ENCODE data around the gene TLCD3B. TPM values are rescaled to one million over a fixed set of nuclear protein-coding genes. Genes with fewer than 3 reads are reported as not detected.

TLCD3B gene
- total RNA-seq, 1 donor = not detected

DNA sequence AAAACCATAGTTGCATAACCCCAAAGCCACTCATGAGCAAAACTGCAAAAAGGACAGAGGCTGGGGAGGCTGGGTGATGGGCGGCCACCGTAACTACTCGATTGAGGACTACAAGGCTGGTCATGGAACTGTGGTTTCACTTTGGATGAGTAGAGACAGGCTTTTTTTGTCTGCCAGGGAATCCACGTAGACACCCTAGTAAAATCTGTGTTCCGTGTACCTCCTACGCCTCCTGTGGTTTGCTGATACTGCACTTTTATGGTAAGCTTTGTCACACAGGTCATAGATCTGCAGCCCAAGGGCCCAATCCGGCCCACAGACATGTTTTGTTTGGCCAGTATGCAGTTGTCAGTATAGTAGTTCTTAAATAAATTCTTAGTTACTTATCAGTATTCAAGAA lies 2.2 kb upstream of the TLCD3B start:
- DNase-seq (ENCODE audit: low read depth) = no peak
- TF ChIP-seq, protein P1, sequence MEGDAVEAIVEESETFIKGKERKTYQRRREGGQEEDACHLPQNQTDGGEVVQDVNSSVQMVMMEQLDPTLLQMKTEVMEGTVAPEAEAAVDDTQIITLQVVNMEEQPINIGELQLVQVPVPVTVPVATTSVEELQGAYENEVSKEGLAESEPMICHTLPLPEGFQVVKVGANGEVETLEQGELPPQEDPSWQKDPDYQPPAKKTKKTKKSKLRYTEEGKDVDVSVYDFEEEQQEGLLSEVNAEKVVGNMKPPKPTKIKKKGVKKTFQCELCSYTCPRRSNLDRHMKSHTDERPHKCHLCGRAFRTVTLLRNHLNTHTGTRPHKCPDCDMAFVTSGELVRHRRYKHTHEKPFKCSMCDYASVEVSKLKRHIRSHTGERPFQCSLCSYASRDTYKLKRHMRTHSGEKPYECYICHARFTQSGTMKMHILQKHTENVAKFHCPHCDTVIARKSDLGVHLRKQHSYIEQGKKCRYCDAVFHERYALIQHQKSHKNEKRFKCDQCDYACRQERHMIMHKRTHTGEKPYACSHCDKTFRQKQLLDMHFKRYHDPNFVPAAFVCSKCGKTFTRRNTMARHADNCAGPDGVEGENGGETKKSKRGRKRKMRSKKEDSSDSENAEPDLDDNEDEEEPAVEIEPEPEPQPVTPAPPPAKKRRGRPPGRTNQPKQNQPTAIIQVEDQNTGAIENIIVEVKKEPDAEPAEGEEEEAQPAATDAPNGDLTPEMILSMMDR (IDR thresholded peaks at IDR 0.05; ENCODE audit: insufficient read depth, low read depth, low read length) = no peak
- H3K4me3 ChIP-seq (ENCODE audit: low read depth, low read length) = no peak overlapping the region

DNA sequence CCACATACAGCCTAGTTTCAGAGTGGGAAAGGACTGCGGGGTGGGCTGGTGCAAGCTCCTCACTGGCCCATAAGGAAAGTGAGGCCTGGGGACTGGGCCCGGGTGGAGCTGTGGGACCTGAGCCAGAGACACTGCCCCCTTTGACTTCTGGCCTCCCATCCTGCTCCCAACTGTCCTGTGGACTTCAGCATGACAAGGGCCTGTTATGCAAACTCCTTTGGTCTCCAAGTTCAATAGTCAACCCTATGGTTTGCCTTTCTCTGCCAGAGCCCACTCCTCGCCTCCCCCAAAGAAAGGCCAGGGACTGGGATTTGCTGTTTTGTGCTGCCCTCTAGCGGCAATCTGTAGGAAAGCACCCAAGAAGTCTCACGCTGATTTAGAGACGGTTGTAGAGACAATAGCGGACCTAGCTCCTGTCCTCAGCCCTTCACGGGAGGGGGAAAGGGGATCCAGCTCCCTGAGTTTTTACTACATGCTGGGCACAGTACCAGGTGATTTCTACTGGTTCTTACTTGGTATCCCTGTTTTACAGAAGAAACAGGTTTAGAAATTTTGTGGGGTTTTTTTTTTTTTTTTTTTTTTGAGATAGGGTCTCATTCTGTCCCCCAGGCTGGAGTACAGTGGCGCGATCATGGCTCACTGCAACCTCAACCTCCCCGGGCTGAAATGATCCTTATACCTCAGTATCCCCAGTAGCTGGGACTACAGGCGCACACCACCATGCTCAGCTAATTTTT lies 1.2 kb upstream of the TLCD3B start:
- H3K4me3 ChIP-seq (ENCODE audit: low read depth, low read length) = no peak overlapping the region
- TF ChIP-seq, protein P1 (IDR thresholded peaks at IDR 0.05; ENCODE audit: insufficient read depth, low read depth, low read length) = peak; percentile 87
- peak; percentile 67 for DNase-seq (ENCODE audit: low read depth)

DNA sequence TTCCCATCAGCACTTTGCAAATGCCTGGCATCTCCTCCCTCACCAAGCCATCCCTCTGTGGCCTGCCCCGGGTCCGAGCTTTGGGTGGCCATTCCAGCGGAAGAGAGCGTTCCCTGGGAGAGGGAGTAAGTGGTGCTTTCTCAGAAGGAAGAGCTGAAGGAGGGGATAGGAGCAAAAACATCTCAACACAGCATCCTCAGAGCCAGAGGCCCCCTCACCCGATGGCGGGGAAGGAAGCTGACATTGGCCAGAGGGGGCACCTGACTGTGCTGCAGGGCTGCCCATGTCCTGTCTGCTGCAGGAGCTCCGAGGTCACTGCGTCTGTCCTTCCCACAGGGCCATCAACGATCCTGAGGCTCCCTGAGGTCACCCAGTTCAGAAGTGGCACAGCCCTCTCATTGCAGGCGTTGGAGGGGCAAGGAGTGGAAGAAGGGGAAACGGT lies 427 bp upstream of the TLCD3B start:
- no peak overlapping the region for H3K4me3 ChIP-seq (ENCODE audit: low read depth, low read length)
- TF ChIP-seq, protein P1 (IDR thresholded peaks at IDR 0.05; ENCODE audit: insufficient read depth, low read depth, low read length) = no peak
- DNase-seq (ENCODE audit: low read depth) = no peak

DNA sequence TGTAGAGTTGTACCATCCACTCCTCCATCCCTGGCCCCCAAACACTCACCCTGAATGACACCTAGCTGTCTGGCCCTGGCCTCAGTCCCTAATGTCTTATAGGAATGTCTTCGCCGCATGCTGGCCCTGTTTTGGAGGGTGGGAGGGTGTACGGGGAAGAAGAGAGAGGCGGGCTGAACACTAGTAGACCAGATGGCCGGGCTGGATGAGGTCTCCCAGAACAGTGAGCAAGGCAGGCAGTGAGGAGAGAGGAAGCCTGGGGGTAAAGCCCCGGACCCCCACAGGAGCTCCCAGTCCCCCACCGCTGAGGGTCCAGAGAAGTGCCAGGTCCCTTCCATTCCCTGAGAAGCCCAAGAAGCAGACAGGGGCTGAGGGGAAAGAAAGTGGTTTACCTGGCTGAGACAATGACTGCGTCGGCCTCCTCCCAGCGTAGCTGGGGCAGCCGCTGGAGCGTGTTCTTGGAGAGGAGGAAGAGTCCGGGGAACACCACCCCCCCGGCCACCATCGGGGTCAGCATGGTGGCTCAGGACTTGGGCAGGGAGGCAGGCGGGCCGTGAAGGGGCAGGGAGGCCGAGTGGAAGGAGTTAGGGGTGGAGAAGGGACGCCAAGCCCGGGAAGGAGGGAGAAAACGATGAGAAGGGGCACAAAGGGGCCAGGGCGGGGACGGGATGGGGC lies 923 bp downstream of the TLCD3B start:
- H3K4me3 ChIP-seq (ENCODE audit: low read depth, low read length) = no peak overlapping the region
- DNase-seq (ENCODE audit: low read depth) = no peak
- TF ChIP-seq, protein P1 (IDR thresholded peaks at IDR 0.05; ENCODE audit: insufficient read depth, low read depth, low read length) = no peak

DNA sequence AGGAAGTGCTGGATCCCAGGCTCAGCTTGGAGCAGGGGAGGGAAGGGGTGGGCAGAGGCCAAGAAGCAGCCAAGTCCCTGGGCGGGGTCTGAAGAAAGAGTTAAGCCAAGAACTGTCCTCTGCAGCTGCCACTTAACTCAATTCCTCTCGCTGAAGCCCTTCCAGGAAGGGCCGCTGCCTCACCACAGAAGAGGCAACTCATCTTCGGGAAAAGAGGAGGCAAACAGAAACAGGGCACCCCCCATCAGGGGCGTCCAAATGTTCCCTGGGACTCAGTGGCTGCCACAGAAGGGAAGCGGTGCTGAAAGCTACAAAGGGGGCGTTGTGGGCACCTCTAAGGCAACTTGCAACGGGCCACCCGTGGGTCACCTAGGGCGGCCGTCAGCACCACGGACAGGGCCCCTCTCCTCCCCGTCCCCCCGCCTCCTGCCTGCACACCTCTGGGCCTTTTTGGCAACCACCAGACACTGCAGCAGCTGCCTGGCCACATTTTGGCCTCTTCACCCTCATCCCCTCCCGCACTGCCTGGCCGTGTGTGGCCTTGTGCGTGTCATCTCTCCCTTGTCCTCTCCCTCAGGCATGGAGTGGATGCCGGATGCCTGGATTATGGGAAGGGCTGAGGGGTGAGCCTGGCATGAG lies 2.5 kb downstream of the TLCD3B start:
- TF ChIP-seq, protein P1 (IDR thresholded peaks at IDR 0.05; ENCODE audit: insufficient read depth, low read depth, low read length) = no peak
- no peak for DNase-seq (ENCODE audit: low read depth)
- H3K4me3 ChIP-seq (ENCODE audit: low read depth, low read length) = no peak overlapping the region

DNA sequence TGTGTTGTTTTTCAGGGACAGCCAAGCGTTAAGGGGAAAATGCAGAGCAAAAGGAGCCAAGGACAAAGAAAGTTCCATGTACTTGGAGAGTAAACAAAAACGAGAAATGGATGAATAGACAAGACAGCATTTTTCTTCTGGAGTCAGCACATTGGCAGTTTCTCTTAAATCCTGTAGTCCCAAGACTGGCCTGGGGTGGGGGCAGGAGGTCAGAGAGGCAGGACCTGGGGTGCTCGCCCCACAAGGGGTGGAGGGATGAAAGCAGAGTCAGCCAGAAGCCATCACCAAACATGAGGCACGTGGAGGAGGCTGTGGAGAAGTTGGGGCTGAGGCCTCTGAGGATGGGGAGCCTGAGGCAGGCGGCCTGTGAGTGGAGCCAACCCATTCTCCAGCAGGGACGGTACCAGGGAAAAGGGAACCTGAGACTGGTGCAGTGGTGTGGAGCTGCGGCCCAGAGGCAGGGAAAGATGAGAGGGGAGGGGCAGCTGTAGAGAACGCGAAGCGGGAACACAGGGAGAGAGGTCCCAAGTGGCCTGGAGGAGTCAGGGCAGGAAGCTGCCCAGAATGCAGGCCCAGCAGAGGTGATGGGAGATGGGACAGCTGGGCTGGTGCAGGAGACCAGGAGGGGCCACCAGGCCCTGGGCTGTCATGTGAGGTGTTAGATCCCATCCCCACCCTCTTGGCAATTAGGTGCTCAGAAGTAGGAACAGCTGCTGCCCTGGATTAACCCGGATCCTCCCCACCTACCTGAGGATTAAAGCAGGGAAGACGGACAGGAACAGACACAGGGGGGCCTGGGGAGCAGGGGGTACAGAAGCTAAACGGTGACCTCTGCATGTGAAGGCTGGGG lies 3.3 kb downstream of the TLCD3B start:
- DNase-seq (ENCODE audit: low read depth) = no peak
- H3K4me3 ChIP-seq (ENCODE audit: low read depth, low read length) = no peak overlapping the region
- TF ChIP-seq, protein P1 (IDR thresholded peaks at IDR 0.05; ENCODE audit: insufficient read depth, low read depth, low read length) = no peak

Data from fibroblast of villous mesenchyme (primary cell).